HG03280 (cell line): Measurements from ENCODE around the gene KRT73.

Experiments
- ATAC-seq: cut with Tn5 transposase; IDR thresholded peaks from one replicate; pipeline ENCODE4 v1.9.1; 2021; ENCODE audit warnings: mild to moderate bottlenecking, moderate library complexity; ENCODE audit not compliant: unreplicated experiment

The KRT73 gene

DNA sequence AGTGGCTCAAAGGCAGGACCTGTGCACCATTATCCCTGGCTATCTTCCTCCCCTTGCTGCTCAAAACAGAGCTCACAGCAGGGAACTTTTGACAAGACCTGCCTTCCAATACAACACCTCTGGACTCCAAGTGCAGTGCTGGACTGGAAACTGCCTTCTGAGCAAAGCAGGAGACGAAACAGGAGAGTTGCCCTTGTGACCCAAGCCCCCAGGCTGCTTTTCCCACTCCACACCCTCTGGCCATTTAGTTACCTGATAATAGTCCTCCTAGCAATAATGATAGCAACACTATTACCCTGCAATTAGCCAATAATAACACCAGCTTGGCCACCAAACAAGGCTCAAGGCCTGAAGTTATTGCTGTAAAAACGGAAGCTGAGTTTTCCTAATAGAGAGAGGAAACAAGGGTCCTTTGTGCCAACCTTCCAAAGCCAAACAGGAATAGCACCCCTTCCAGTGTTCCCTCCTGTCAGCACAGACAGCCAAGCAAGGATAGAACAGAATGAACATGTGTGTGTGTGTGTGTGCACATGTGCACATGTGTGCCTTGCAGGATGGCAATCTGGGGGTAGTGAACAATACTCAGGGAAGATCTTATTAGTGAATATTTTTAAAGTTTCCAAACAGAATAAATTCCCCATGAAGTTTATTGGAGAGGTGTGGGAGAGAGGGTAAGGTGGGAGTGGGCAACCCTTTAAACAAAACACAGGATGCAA is 9.2 kb upstream of the KRT73 start:
- ATAC-seq = no peak

DNA sequence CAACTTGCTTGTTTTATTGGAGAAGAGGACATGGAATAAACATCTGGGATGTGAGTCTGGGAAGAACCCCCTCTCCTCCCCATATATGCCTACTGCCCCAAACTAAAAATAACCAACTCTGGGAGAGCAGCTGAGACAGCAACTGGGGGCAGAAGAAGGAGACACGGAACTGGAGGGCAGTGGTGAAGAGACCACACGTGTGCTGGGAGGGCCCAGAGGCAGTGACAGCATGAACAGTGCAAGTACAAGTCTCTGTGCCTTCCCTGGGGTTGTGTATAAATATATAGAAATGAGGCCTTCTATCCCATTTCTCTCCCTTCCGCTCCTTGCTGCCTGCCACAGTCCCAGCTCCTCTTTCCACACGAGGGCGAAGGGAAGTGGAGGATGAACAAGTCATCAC is 4.0 kb upstream of the KRT73 start:
- ATAC-seq = no peak

DNA sequence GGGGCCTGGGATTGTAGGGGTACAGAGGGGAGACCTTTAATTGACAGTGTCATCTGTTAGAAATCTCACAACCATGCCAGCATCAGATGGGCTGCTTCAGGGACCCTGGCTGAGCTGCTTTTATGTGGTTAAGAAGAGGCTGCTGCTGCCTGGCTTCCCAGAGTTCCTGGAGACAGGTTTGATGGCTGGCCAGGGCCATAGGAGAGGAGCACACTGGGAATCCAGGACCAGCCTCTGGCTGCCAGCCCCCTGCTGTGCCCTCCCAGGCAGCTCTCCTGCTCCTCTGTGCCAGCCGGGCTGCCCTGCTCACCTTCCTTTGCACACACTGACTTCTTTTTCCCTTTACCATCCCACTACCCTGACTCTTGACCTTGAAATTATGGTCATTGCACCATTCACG is 507 bp upstream of the KRT73 start:
- no peak for ATAC-seq

DNA sequence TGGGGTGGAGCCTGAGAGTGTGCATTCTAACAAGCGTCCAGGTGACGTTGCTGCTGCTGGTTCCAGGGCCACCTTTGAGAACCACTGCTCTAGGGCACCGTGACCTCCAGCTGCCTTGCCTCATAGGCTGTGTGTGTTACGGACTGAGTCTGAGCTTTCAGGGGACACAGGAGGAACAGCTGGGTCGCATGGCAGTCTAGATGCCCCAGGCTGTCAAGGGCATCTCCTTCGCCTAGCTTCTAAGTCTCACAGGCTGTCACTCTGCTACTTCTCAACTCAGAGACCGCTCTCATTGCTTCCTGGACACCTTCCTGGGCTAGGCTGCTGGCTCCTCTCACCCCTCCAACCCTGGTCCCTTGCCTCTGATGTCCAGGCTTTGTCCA is 965 bp downstream of the KRT73 start:
- no peak for ATAC-seq

DNA sequence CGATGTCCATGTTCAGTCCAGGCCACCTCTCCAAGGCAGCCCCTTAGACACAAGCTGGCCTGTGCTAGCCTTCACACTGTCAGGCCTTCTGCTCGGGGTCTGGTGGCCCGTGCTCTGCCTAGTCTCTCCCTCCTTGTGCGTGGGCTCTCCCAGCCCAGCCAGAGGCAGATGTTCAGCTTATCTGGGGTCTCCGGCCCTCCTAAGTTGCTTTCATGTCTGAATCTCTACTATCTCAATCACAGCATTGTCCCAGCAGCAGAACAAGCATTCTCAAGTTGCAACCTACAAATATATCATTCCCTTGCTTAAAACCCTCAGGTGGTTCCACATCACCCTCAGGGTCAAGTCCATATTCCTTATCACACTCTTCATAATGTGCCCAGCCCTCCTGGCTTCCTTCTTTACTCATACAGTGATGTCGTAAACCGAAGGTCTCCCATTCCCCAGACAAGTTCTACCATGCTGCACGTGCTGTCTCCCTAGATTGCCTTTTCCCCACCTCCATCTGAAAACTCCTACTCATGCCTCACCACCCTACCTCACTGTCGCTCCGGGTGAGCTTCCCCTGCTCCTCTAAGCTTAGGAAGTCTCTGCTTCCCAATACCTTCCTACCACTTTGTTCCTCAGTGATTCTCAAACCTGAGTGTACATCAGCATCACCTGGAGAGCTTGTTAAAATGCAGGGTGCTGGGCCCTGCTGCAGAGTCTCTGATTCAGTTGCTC is 1.5 kb downstream of the KRT73 start:
- no peak for ATAC-seq

- ATAC-seq = no peak
Measured at GRCh38 chr12:52615912-52616311, 2.4 kb downstream of the KRT73 start.

- no peak for ATAC-seq
Measured at GRCh38 chr12:52615208-52615868, 3.0 kb downstream of the KRT73 start.

DNA sequence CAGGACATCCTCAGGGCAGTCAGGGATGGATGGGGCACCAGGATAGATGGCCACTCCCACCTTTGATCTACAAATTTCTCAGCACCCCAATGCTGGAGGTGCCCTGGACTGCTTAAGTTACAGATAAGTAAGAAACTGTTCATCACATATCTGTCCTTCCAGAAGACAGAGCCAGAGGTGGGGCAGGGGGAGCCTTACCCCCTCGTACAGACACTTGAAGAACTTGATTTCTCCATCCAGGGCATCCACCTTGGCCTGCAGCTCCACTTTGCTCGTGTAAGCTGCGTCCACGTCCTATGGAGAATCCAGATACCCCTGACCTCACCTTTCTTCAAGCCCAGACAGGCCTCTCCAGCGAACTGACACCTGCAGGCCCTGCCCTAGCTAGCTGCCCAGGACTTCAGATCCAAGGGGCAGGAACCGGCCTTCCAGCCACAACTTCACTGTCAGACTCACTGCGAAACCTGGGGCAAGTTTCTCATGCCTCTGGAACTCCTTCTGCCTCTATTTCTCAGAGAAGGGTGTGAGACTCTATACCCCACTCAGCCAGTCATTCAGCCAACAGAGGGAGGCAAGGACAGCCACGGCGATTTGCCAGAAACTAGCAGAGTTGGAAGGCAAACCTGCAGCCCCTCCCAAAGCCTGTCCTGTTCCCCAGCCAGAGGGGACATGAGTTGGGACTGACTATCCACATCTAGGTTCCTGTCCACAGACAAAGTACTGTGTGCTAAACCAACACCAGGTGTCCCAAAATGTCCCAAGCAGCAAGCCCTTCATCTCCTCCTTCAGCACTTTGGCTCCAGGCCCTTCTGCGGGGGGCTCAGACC is 3.8 kb downstream of the KRT73 start:
- ATAC-seq = no peak

- ATAC-seq = no peak
Measured at GRCh38 chr12:52613384-52614030, 4.9 kb downstream of the KRT73 start.

- no peak for ATAC-seq
Measured at GRCh38 chr12:52612431-52613383, 5.7 kb downstream of the KRT73 start.

GRCh38 chr12:52611080-52611468 is 7.3 kb downstream of the KRT73 start:
- ATAC-seq = no peak

DNA sequence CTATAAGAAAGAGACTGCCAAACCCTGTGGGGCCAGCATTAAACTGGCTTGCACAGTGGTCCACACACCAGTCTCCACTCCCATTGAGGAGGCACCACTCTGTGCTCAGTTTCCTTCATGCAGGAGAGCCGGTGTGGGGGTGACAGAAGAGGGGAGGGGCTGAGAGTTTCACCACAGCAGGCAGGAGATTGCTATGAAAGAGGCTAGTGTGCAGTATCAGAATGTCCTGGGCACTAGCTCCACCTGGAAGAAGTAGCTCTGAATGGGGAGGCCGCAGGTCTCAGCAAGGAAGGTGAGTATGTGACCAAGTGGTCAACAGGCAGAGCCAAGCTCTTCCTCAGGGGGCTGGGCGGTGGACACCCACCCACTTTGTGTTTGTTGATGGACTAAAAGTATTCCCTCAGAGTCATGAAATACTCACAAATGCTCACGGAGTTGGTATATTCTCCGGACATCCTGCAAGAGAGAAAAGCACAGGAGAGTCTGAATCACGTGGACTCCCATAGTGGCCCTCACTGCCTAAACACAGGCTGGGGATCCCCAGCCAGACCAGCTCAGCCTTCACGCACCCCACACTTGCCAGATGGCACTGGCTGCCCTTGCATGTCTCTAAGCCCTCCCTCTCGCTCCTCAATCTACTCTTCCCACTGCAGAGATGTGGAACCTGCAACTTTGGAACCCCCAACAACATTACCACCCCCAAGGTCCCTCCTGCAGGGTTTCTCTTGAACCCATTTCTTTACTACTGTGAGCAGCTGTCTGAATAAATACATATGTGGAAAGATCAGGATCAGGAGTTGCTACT is 9.3 kb downstream of the KRT73 start:
- no peak for ATAC-seq

DNA sequence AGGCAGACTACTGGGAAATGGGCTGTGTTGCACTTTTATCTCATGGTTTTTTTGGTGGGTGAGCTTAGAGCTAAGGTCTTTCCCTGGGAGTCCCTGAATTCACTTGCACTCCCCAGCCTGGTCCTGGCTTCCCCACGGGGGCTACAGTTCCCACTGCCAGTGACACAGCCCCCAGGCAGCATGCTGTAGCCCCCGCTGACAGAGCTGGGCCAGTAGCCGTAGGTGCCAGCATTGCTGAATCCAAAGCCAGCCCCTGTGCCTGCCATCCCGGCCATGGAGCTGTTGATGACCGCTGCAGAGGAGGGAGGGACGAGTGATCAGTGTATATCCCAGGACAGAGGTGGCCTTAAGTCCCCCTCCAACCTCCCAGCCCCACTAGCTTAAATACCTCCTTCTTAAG is 10.2 kb downstream of the KRT73 start:
- no peak for ATAC-seq

- no peak for ATAC-seq
Measured at GRCh38 chr12:52607314-52607713, 11.0 kb downstream of the KRT73 start.

DNA sequence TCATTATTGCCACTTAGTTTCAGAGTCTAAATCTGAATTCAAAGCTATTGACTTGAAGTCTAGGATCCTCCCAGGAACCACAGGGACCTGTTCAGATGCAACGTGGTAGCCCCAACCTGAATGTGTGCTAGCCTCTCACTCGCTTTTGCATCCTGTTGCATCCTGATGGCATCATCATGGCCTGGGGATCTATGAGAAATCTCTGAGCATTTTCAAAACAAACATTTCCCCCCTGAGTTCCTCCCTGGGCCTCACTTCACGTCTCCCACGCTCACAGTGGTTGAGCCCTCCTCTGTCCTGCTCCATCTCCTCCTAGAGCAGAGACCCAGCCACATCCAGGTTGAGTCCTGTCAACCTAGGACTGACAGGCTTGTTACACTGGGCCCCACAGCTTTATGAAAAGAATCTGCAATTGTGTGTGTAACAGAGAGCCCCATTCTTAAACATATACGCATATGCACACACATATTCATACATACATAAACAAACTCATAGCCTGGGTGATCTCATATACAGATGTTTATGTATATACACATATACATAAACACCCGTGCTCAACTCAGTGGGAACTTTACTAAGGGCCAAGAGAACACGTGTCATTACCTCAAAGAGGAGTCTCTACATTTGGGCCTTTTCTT is 11.7 kb downstream of the KRT73 start:
- no peak for ATAC-seq

- ATAC-seq = no peak
Measured at GRCh38 chr12:52606096-52606495, 12.3 kb downstream of the KRT73 start.

- ATAC-seq = no peak
Measured at GRCh38 chr12:52605542-52605941, 12.8 kb downstream of the KRT73 start.

GRCh38 chr12:52604859-52605258 is 13.5 kb downstream of the KRT73 start:
- ATAC-seq = no peak
